OCI-LY1 (cell line): ENCODE measurements around the gene DLGAP4.

ENCODE experiments used
- H2AFZ ChIP-seq: fragments of 200-600 bp; sonication (generic), shearing (Covaris generic); 2 replicates; pipeline ENCODE4 v1.6.0; 2014; ENCODE audit warnings: antibody characterized with exemption, mild to moderate bottlenecking, low read length
- H3F3A ChIP-seq: fragments of 200-600 bp; sonication (generic), shearing (Covaris generic); 2 replicates; pipeline ENCODE4 v1.6.0; 2014; ENCODE audit warnings: mild to moderate bottlenecking, antibody characterized with exemption, low read length, moderate library complexity; ENCODE audit not compliant: insufficient read depth
- H3K27ac ChIP-seq: fragments of 200-600 bp; sonication (generic); 2 replicates; pipeline ENCODE4 v1.5.1; 2014; ENCODE audit warnings: low read length, mixed run types, mild to moderate bottlenecking, low read depth; ENCODE audit not compliant: poor library complexity, severe bottlenecking
- H3K27me3 ChIP-seq: fragments of 200-600 bp; sonication (generic); 2 replicates; pipeline ENCODE4 v1.6.0; 2014; ENCODE audit warnings: antibody characterized with exemption, mild to moderate bottlenecking, low read length, moderate library complexity; ENCODE audit not compliant: insufficient read depth
- H3K36me3 ChIP-seq: fragments of 200-600 bp; sonication (generic); 2 replicates; pipeline ENCODE4 v1.6.1; 2014; ENCODE audit warnings: mild to moderate bottlenecking, antibody characterized with exemption, low read length, moderate library complexity, mixed read lengths; ENCODE audit not compliant: insufficient read depth
- H3K4me1 ChIP-seq: fragments of 200-600 bp; sonication (generic); 2 replicates; pipeline ENCODE4 v1.5.1; 2014; ENCODE audit warnings: mild to moderate bottlenecking, low read length, moderate library complexity; ENCODE audit not compliant: insufficient read depth, severe bottlenecking
- H3K4me2 ChIP-seq: fragments of 200-600 bp; sonication (generic), shearing (Covaris generic); 2 replicates; pipeline ENCODE4 v1.6.1; 2014; ENCODE audit warnings: low read length
- H3K4me3 ChIP-seq: fragments of 200-600 bp; sonication (generic); 2 replicates; pipeline ENCODE4 v1.5.1; 2014; ENCODE audit warnings: low read length, low read depth, mild to moderate bottlenecking, mixed read lengths; ENCODE audit not compliant: poor library complexity, severe bottlenecking
- H3K79me2 ChIP-seq: fragments of 200-600 bp; shearing (Covaris generic); 2 replicates; pipeline ENCODE4 v1.6.1; 2016; ENCODE audit warnings: mixed run types, low read length, mixed read lengths; ENCODE audit not compliant: insufficient read depth
- H3K9ac ChIP-seq: fragments of 200-600 bp; sonication (generic), shearing (Covaris generic); 2 replicates; pipeline ENCODE4 v1.6.1; 2014; ENCODE audit warnings: mild to moderate bottlenecking, low read length, mixed read lengths
- H3K9me2 ChIP-seq: fragments of 200-600 bp; sonication (generic), shearing (Covaris generic); 2 replicates; pipeline ENCODE4 v1.6.1; 2014; ENCODE audit warnings: low read depth, mild to moderate bottlenecking, low read length, mixed read lengths
- H3K9me3 ChIP-seq: fragments of 200-600 bp; shearing (Covaris generic); 2 replicates; pipeline ENCODE4 v1.6.1; 2014; ENCODE audit warnings: low read length, mixed read lengths
- H4K20me1 ChIP-seq: fragments of 200-600 bp; sonication (generic), shearing (Covaris generic); 2 replicates; pipeline ENCODE4 v1.6.0; 2016; ENCODE audit warnings: mild to moderate bottlenecking, low read length; ENCODE audit not compliant: insufficient read depth
- CTCF ChIP-seq: fragments of 200-600 bp; sonication (generic), shearing (Covaris generic); IDR thresholded peaks from 2 replicates; pipeline ENCODE4 v1.5.1; 2017; ENCODE audit warnings: mild to moderate bottlenecking, antibody characterized with exemption, low read length, moderate library complexity, mixed read lengths
- EZH2 ChIP-seq: fragments of 200-600 bp; sonication (generic), shearing (Covaris generic); IDR thresholded peaks from 2 replicates; pipeline ENCODE4 v1.8.0; 2017; ENCODE audit warnings: borderline replicate concordance, mixed run types, mild to moderate bottlenecking, antibody characterized with exemption, low read length, moderate library complexity, mixed read lengths

Gene DLGAP4

GRCh38 chr20:36308353-36308752 is 2.2 kb downstream of the DLGAP4 start:
- Histone ChIP-seq H3K27ac (no peak overlapping the region), H3K79me2 (no peaks in the 10 kb centered on the region), H3K9me2 (no peaks in the 10 kb centered on the region), H3K27me3 (no peaks in the 10 kb centered on the region), H3K36me3 (no peaks in the 10 kb centered on the region), H4K20me1 (no peaks in the 10 kb centered on the region), H3F3A (no peaks in the 10 kb centered on the region), H3K4me2 (no peak overlapping the region), H2AFZ (no peak overlapping the region), H3K9ac (no peak overlapping the region), H3K4me1 (no peaks in the 10 kb centered on the region), H3K4me3 (no peak overlapping the region), H3K9me3 (no peaks in the 10 kb centered on the region)
- TF ChIP-seq CTCF = no peak

GRCh38 chr20:36308986-36309385 is 2.8 kb downstream of the DLGAP4 start:
- H3K9me2 ChIP-seq = no peaks in the 10 kb centered on the region
- no peak overlapping the region for H3K27ac ChIP-seq
- H3F3A ChIP-seq = no peaks in the 10 kb centered on the region
- no peak overlapping the region for H3K4me2 ChIP-seq
- H2AFZ ChIP-seq = no peak overlapping the region
- H3K9ac ChIP-seq = no peak overlapping the region
- H3K4me3 ChIP-seq = no peak overlapping the region
- H3K27me3 ChIP-seq = no peaks in the 10 kb centered on the region
- H3K4me1 ChIP-seq = no peaks in the 10 kb centered on the region
- no peak for TF ChIP-seq CTCF
- no peak for TF ChIP-seq EZH2
- no peaks in the 10 kb centered on the region for H4K20me1 ChIP-seq
- H3K9me3 ChIP-seq = no peaks in the 10 kb centered on the region
- no peaks in the 10 kb centered on the region for H3K36me3 ChIP-seq
- H3K79me2 ChIP-seq = no peaks in the 10 kb centered on the region

GRCh38 chr20:36309643-36310042 is 3.5 kb downstream of the DLGAP4 start:
- Histone ChIP-seq H3K4me1 (no peaks in the 10 kb centered on the region), H3K9me3 (no peaks in the 10 kb centered on the region), H3K27ac (no peak overlapping the region), H4K20me1 (no peaks in the 10 kb centered on the region), H3K27me3 (no peaks in the 10 kb centered on the region), H3K79me2 (no peaks in the 10 kb centered on the region), H3K9ac (no peak overlapping the region), H3K36me3 (no peaks in the 10 kb centered on the region), H3F3A (no peaks in the 10 kb centered on the region), H3K4me2 (no peak overlapping the region), H3K4me3 (no peak overlapping the region), H2AFZ (no peak overlapping the region), H3K9me2 (no peaks in the 10 kb centered on the region)
- TF ChIP-seq EZH2 (no peak), CTCF (no peak)
